ENCODE results near the gene GFRA1. TPM values are rescaled to one million over a fixed set of nuclear protein-coding genes. Genes with fewer than 3 reads are reported as not detected.

GFRA1 gene
- total and polyA plus RNA-seq, 2 of the 8 experiments (the other 6 are each of a cell fraction or from before 2014, with no cell fraction given) = 1.1 to 2.0 TPM

DNA sequence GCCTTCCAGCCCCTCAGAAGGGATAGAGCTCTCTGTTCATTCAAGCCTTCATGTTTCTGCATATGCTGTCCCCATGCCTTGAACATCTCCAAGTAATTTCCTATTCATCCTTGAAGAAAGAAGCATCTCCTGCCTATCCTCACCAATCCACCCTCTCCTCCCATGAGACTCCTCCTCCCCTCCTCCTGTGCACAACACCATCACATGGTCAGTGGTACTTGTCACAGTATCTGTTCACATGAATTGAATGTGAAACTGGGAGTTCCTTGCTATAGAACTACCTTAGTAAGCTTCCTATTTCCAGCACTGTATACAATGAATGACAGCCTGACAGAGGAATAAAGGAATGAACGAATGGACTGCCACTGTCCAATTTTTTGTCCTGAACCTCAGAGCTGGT lies 115.5 kb downstream of the GFRA1 start:
- Histone ChIP-seq H3K27me3 (replicated peaks in 1 of 4; ENCODE audit: control insufficient read depth in 3 of 4, extremely low read depth in 1 of 4, insufficient read depth in 3 of 4, low read length in 3 of 4) (no peaks in the 10 kb centered on the region), H2AFZ (ENCODE audit: low read length) (no peak overlapping the region), H3K4ac (replicated peaks; ENCODE audit: insufficient read length, low read depth, low read length) (no peak overlapping the region), H3K36me3 (ENCODE audit: control insufficient read depth in 2 of 4, insufficient read depth in 4 of 4, low read length in 3 of 4) (no peaks in the 10 kb centered on the region), H4K91ac (replicated peaks; ENCODE audit: insufficient read length, low read length) (no peak overlapping the region), H4K20me1 (replicated peaks in 1 of 2; ENCODE audit: control insufficient read depth in 1 of 2, insufficient read depth in 2 of 2, low read length in 2 of 2) (no peaks in the 10 kb centered on the region), H3K27ac (ENCODE audit: low read depth, low read length) (no peak overlapping the region), H3K79me1 (ENCODE audit: low read depth, low read length) (no peaks in the 10 kb centered on the region; the same call in 1 of the 2 replicates), H2BK120ac (replicated peaks; ENCODE audit: low read depth, low read length) (no peak overlapping the region), H4K5ac (ENCODE audit: insufficient read length, low read depth, low read length) (no peak overlapping the region), H3K9ac (replicated peaks in 1 of 4; ENCODE audit: extremely low read depth in 1 of 4, low read depth in 3 of 4, low read length in 3 of 4) (no peak overlapping the region), H2BK15ac (ENCODE audit: low read length) (no peak overlapping the region), H2AK5ac (ENCODE audit: low read depth, low read length) (no peak overlapping the region), H4K8ac (ENCODE audit: extremely low read depth, insufficient read depth, low read length) (no peak overlapping the region), H3K4me2 (ENCODE audit: insufficient read depth in 1 of 2, low read depth in 2 of 2, low read length in 2 of 2) (no peak overlapping the region), H3K23ac (ENCODE audit: insufficient read length) (no peak overlapping the region), H3K14ac (ENCODE audit: insufficient read length) (no peak overlapping the region), H3K79me2 (ENCODE audit: control insufficient read depth in 1 of 2, insufficient read depth in 2 of 2, low read length in 2 of 2) (no peaks in the 10 kb centered on the region), H3K56ac (replicated peaks; ENCODE audit: insufficient read length, low read depth, low read length) (no peak overlapping the region), H2BK12ac (ENCODE audit: low read depth, low read length) (no peak overlapping the region), H3K18ac (ENCODE audit: extremely low read depth, low read length) (no peak overlapping the region), H2BK5ac (ENCODE audit: low read depth, low read length) (no peak overlapping the region), H3K4me1 (replicated peaks in 1 of 4; ENCODE audit: control insufficient read depth in 3 of 4, insufficient read depth in 4 of 4, low read length in 3 of 4) (no peaks in the 10 kb centered on the region), H3K23me2 (ENCODE audit: low read depth, low read length) (no peaks in the 10 kb centered on the region), H3K9me3 (ENCODE audit: insufficient read depth in 2 of 2, low read depth in 1 of 2, low read length in 1 of 2) (peaks cover 0 to 12% of the 10 kb centered on the region in 2 experiments; a peak in 1 of 4 replicates), H2BK20ac (ENCODE audit: low read length) (no peak overlapping the region), H3K4me3 (ENCODE audit: extremely low read depth in 1 of 4, insufficient read depth in 2 of 4, low read depth in 3 of 4, low read length in 4 of 4) (no peak overlapping the region)
- ChIA-PET CTCF (ENCODE audit: partially characterized antibody) (interaction anchor here (1.2 to 1.9 kb wide), 3 partner anchors 9 to 37 kb away, joined by 3 to 5 read pairs (median 3); no protein-coding TSS in a partner anchor), POLR2A (ENCODE audit: partially characterized antibody) (no interaction called here)
- FAIRE-seq = no peak
- no peak for DNase-seq (ENCODE audit: low read depth in 1 of 2, low spot score in 2 of 2)
- WGBS, 2 experiments (ENCODE audit: extremely low coverage in 1 of 2, insufficient coverage in 1 of 2, insufficient read length in 1 of 2, insufficient replicate concordance in 2 of 2, low coverage in 1 of 2, low lambda C conversion rate in 2 of 2, missing lambda C conversion rate in 1 of 2) = 83% methylated on average over 1 of the region's 1 CpG; no CpG with 5 or more reads in 1 of the 2 experiments
- TF ChIP-seq PHF8 (conservative IDR thresholded peaks at IDR 0.05; ENCODE audit: low read depth, low read length) (no peak), FOSL1 (IDR thresholded peaks at IDR 0.05; ENCODE audit: insufficient read depth, low read depth, low read length) (no peak), SUZ12 (IDR thresholded peaks at IDR 0.05; ENCODE audit: low read length) (no peak), CTBP2 (IDR thresholded peaks at IDR 0.05; ENCODE audit: borderline replicate concordance, insufficient read depth, insufficient read length, low read length) (no peak), CHD2 (IDR thresholded peaks at IDR 0.05; ENCODE audit: low read length) (no peak), RFX5 (IDR thresholded peaks at IDR 0.05; ENCODE audit: borderline replicate concordance, low read depth, low read length) (no peak), SP1 (IDR thresholded peaks at IDR 0.05; ENCODE audit: low read depth, low read length) (no peak), SIX5 (IDR thresholded peaks at IDR 0.05; ENCODE audit: low read depth, low read length) (no peak), TCF12 (IDR thresholded peaks at IDR 0.05; ENCODE audit: low read depth, low read length) (no peak), CEBPB (IDR thresholded peaks at IDR 0.05; ENCODE audit: low read depth, low read length) (no peak), KDM5A (IDR thresholded peaks at IDR 0.05; ENCODE audit: low read length) (no peak), NRF1 (IDR thresholded peaks at IDR 0.05; ENCODE audit: low read depth, low read length) (no peak), TEAD4 (IDR thresholded peaks at IDR 0.05; ENCODE audit: low read depth, low read length) (no peak), ATF3 (IDR thresholded peaks at IDR 0.05; ENCODE audit: insufficient read depth, low read depth, low read length) (no peak), TAF1 (IDR thresholded peaks at IDR 0.05; ENCODE audit: low read depth, low read length) (no peak)
